T-helper 17 cell (primary cell): ENCODE data around the gene TSPAN7. TPM values are rescaled to one million over a fixed set of nuclear protein-coding genes. Genes with fewer than 3 reads are reported as not detected.

Source experiments
- ATAC-seq: fragments of 150-1000 bp; cut with Tn5 transposase; 2 replicates; pipeline ENCODE4 v1.10.0; 2021; ENCODE audit warnings: mild to moderate bottlenecking, moderate library complexity
- DNase-seq, 3 donors: peaks; one replicate each; pipeline versions ENCODE4 v3.0.0 to v3.0.0-alpha.2; 2020 to 2021
- H3K9me3 ChIP-seq: one replicate; pipeline ENCODE4 v1.7.0; 2013; ENCODE audit warnings: low read length, mild to moderate bottlenecking; ENCODE audit not compliant: control insufficient read depth, poor library complexity, severe bottlenecking
- H3K27ac Mint-ChIP-seq: one replicate; pipeline ENCODE4 v1.8.0; 2022; ENCODE audit warnings: mild to moderate bottlenecking, moderate library complexity, mixed read lengths
- H3K27me3 Mint-ChIP-seq: one replicate; pipeline ENCODE4 v1.8.0; 2022; ENCODE audit warnings: mixed read lengths
- H3K36me3 Mint-ChIP-seq: one replicate; pipeline ENCODE4 v1.8.0; 2022; ENCODE audit warnings: low read depth, mixed read lengths
- H3K4me1 Mint-ChIP-seq: one replicate; pipeline ENCODE4 v1.8.0; 2022; ENCODE audit warnings: mild to moderate bottlenecking, mixed read lengths
- H3K4me3 Mint-ChIP-seq: one replicate; pipeline ENCODE4 v1.8.0; 2022; ENCODE audit warnings: mild to moderate bottlenecking, moderate library complexity, mixed read lengths
- total RNA-seq, 4 donors: library from RNA in 2 of 4; stranded (reverse) in 2 of 4; gene quantifications; one replicate each; pipeline ENCODE4 v1.2.3 and lab custom pipeline; 2022 to 2026

Gene TSPAN7
- total RNA-seq, 2 donors from 2014 or later: 0.18 to 0.35 TPM

GRCh38 chrX:38682095-38682494, 120.8 kb downstream of the TSPAN7 start:
- ATAC-seq: no peak

DNA sequence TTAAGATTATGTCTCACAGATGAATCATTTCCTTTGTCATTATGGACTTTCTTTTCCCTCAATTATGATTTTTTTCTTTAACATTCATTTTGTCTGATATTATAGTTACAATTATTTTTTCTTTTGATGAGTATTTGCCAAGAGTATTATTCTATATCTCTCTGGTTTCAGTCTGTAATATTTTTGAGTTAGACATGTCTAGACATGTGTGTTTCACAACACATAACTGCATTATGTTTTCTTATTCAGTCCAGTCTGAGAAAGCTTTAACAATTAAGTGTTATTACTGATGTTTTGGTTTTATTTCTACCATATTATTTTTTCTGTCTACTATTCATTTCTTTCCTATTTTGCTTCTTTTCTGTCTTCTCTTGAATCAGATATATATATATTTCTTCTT, 131.6 kb downstream of the TSPAN7 start:
- H3K4me1 Mint-ChIP-seq: no peaks in the 10 kb centered on the region
- ATAC-seq: no peak
- no peak overlapping the region for H3K4me3 Mint-ChIP-seq
- H3K27ac Mint-ChIP-seq: no peak overlapping the region
- H3K9me3 ChIP-seq: no peaks in the 10 kb centered on the region
- no peak for DNase-seq
- H3K27me3 Mint-ChIP-seq: peaks cover 10% of the 10 kb centered on the region
- H3K36me3 Mint-ChIP-seq: no peaks in the 10 kb centered on the region

More at GRCh38 chrX:38682095-38682494, 120.8 kb downstream of the TSPAN7 start:
- no peaks in the 10 kb centered on the region for H3K36me3 Mint-ChIP-seq
- DNase-seq: no peak
- H3K27me3 Mint-ChIP-seq: peaks cover 11% of the 10 kb centered on the region
- no peaks in the 10 kb centered on the region for H3K9me3 ChIP-seq
- no peak overlapping the region for H3K4me3 Mint-ChIP-seq
- H3K4me1 Mint-ChIP-seq: no peaks in the 10 kb centered on the region
- H3K27ac Mint-ChIP-seq: no peak overlapping the region

- H3K4me1 Mint-ChIP-seq: no peaks in the 10 kb centered on the region
- DNase-seq: no peak
- ATAC-seq: no peak
- no peak overlapping the region for H3K4me3 Mint-ChIP-seq
- H3K27me3 Mint-ChIP-seq: peaks cover 10% of the 10 kb centered on the region
- no peaks in the 10 kb centered on the region for H3K36me3 Mint-ChIP-seq
- H3K27ac Mint-ChIP-seq: no peak overlapping the region
- no peaks in the 10 kb centered on the region for H3K9me3 ChIP-seq
Measured at GRCh38 chrX:38694394-38694793, 133.1 kb downstream of the TSPAN7 start.

DNA sequence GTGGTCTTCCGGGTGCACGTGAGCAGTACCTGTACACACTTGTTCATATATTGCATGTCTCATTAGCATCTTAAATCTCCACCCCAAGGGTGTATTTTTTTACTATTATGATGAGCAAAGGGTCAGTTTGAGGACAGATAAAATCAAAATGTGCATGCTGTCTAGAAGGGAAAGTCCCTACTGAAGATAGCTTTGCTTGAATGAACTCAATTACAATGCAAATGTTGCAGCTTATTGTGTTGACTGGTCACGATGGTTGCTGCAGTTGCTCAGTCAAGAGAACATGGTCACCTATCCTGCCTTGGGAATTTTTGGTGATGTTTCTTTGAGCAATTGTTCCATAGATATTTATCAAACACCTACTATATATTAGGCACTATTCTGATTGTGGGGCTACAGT, 136.1 kb downstream of the TSPAN7 start:
- peaks cover 10% of the 10 kb centered on the region for H3K27me3 Mint-ChIP-seq
- no peak overlapping the region for H3K27ac Mint-ChIP-seq
- no peaks in the 10 kb centered on the region for H3K9me3 ChIP-seq
- H3K4me3 Mint-ChIP-seq: no peak overlapping the region
- no peaks in the 10 kb centered on the region for H3K36me3 Mint-ChIP-seq
- DNase-seq: no peak
- no peak for ATAC-seq
- H3K4me1 Mint-ChIP-seq: no peaks in the 10 kb centered on the region

DNA sequence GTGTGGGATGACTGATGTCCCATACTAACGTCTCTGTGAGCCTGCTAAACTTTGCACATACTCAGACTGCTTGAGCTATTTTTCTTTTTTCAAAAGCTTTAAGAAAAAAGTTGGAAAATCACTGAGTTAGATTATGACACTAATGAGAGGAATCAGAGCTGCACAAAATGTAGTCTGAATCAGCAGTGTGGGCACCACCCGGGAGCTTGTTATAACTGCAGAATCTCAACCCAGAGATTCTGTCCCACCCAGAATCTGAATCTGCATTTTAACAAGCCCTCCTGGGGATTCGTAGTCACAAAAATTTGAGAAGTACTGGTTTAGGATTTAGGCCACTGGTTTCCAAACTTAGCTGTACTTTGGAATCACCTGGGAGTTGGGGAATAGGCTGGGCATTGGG, 137.8 kb downstream of the TSPAN7 start:
- ATAC-seq (no peak), DNase-seq (no peak)
- no peaks in the 10 kb centered on the region for H3K36me3 Mint-ChIP-seq
- no peak overlapping the region for H3K4me3 Mint-ChIP-seq
- no peaks in the 10 kb centered on the region for H3K4me1 Mint-ChIP-seq
- peaks cover 10% of the 10 kb centered on the region for H3K27me3 Mint-ChIP-seq
- H3K9me3 ChIP-seq: no peaks in the 10 kb centered on the region
- no peak overlapping the region for H3K27ac Mint-ChIP-seq

DNA sequence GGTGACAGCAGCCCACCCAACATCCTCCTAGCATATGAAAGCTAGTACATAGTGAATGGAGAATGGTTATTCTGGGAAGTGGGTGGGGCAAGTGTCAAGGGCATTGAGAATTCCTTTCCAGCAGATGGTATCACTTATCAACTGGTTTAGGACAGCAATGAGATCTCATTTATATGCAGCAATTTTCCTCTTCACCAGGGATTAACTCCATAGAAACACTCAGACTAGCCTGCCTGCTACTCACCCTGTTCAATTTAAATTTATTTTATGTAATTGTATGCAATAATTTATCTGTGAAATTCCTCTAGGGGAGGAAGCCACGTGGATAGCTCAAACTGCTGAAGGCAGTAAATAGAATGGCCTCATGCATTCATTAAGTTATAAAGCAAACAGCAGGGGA, 138.4 kb downstream of the TSPAN7 start:
- peaks cover 10% of the 10 kb centered on the region for H3K27me3 Mint-ChIP-seq
- no peak for ATAC-seq
- H3K36me3 Mint-ChIP-seq: no peaks in the 10 kb centered on the region
- no peaks in the 10 kb centered on the region for H3K9me3 ChIP-seq
- no peak overlapping the region for H3K4me3 Mint-ChIP-seq
- DNase-seq: no peak
- no peaks in the 10 kb centered on the region for H3K4me1 Mint-ChIP-seq
- H3K27ac Mint-ChIP-seq: no peak overlapping the region

GRCh38 chrX:38701073-38701472, 139.7 kb downstream of the TSPAN7 start:
- no peak overlapping the region for H3K4me3 Mint-ChIP-seq
- DNase-seq: no peak
- no peaks in the 10 kb centered on the region for H3K9me3 ChIP-seq
- no peak for ATAC-seq
- peaks cover 10% of the 10 kb centered on the region for H3K27me3 Mint-ChIP-seq
- H3K4me1 Mint-ChIP-seq: no peaks in the 10 kb centered on the region
- H3K36me3 Mint-ChIP-seq: no peaks in the 10 kb centered on the region
- no peak overlapping the region for H3K27ac Mint-ChIP-seq

- no peaks in the 10 kb centered on the region for H3K4me1 Mint-ChIP-seq
- H3K27me3 Mint-ChIP-seq: peaks cover 6% of the 10 kb centered on the region
- ATAC-seq (no peak), DNase-seq (no peak)
- H3K27ac Mint-ChIP-seq: no peak overlapping the region
- no peak overlapping the region for H3K4me3 Mint-ChIP-seq
- H3K36me3 Mint-ChIP-seq: no peaks in the 10 kb centered on the region
- no peaks in the 10 kb centered on the region for H3K9me3 ChIP-seq
Measured at GRCh38 chrX:38704146-38704882, 143.0 kb downstream of the TSPAN7 start.

DNA sequence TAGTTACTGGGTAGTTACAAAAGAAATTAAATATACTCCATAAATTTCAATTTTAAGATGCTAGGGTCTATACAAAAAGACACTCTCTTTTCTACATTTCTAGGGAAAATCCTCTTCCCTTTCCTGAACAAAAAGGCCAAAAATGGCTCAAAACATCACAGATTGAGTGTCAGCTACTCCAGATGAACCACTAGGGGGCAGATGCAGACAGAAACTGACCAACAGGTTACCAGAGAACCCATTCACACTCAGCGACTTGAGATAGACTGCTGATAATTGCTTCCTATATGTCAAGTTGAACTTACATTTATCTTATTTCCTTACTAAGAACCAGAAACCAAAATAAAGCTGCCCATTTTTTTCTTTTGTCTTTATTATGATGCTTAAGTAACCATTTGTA, 156.5 kb downstream of the TSPAN7 start:
- Mint-ChIP-seq H3K27me3 (peaks cover 4% of the 10 kb centered on the region), H3K36me3 (no peaks in the 10 kb centered on the region), H3K27ac (no peak overlapping the region), H3K4me3 (no peak overlapping the region), H3K4me1 (peaks cover 3% of the 10 kb centered on the region)
- no peaks in the 10 kb centered on the region for H3K9me3 ChIP-seq
- DNase-seq (no peak), ATAC-seq (no peak)

- Mint-ChIP-seq H3K4me3 (no peak overlapping the region), H3K4me1 (peaks cover 3% of the 10 kb centered on the region), H3K36me3 (no peaks in the 10 kb centered on the region), H3K27ac (no peak overlapping the region), H3K27me3 (peaks cover 4% of the 10 kb centered on the region)
- ATAC-seq (no peak), DNase-seq (no peak)
- H3K9me3 ChIP-seq: no peaks in the 10 kb centered on the region
Measured at GRCh38 chrX:38718311-38718710, 157.0 kb downstream of the TSPAN7 start.

DNA sequence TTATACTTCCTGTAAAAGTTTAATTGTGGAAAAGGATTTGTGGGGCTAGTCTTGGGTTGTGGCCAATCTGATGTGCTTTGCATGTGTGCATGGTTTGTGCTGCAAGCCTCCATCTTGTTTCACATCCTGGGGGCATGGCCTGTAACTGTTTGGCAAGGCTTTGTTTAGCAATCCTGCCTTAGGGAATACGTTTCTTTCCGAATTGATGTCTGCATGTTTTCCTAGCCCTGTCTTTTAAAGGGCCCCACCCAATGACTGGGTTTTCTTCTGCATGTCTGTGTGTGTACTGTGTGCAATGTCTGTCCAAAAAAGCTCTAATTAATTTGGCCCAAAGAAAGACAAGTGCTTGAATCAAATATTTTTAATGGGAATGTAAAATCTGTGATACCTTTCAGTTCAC, 165.3 kb downstream of the TSPAN7 start:
- H3K4me3 Mint-ChIP-seq: no peak overlapping the region
- H3K27ac Mint-ChIP-seq: no peak overlapping the region
- no peak for DNase-seq
- no peaks in the 10 kb centered on the region for H3K36me3 Mint-ChIP-seq
- ATAC-seq: no peak
- H3K4me1 Mint-ChIP-seq: peaks cover under 1% of the 10 kb centered on the region
- no peaks in the 10 kb centered on the region for H3K9me3 ChIP-seq
- H3K27me3 Mint-ChIP-seq: no peaks in the 10 kb centered on the region

- no peak for ATAC-seq
- no peaks in the 10 kb centered on the region for H3K4me1 Mint-ChIP-seq
- no peak for DNase-seq
- H3K4me3 Mint-ChIP-seq: no peak overlapping the region
- peaks cover 1% of the 10 kb centered on the region for H3K27me3 Mint-ChIP-seq
- H3K36me3 Mint-ChIP-seq: no peaks in the 10 kb centered on the region
- H3K9me3 ChIP-seq: no peaks in the 10 kb centered on the region
- no peak overlapping the region for H3K27ac Mint-ChIP-seq
Measured at GRCh38 chrX:38727668-38728067, 166.3 kb downstream of the TSPAN7 start.

DNA sequence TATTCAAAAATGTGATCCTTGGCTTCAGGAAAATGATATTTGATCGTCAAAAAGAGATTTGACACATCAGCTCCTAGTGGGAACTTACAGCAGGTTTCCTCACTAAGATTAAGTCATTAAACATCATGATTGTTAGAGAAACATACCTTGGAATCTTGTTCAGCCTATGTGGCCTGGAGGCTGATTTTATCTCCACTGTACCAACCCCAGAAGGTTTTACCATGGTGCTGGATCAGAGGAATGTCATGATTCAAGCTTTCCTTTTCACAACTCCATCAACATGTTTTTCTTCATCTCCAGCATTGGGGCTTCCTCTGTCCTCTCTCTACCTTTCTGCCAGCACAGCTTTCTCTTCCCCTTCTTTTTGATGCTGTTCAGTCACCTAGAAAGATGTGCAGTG, 171.5 kb downstream of the TSPAN7 start:
- DNase-seq (no peak), ATAC-seq (no peak)
- Mint-ChIP-seq H3K4me1 (no peaks in the 10 kb centered on the region), H3K27ac (no peak overlapping the region), H3K36me3 (no peaks in the 10 kb centered on the region), H3K27me3 (peaks cover 8% of the 10 kb centered on the region), H3K4me3 (no peak overlapping the region)
- no peaks in the 10 kb centered on the region for H3K9me3 ChIP-seq
